ENCODE data around the gene KLRC3.

GRCh38 chr12:10368206-10369171 is 51.9 kb downstream of the KLRC3 start:
- no peak for TF ChIP-seq CTCF (IDR thresholded peaks at IDR 0.05; ENCODE audit: low read depth, low read length, poor library complexity, severe bottlenecking)
- no peak for TF ChIP-seq EZH2phosphoT487 (IDR thresholded peaks at IDR 0.05; ENCODE audit: borderline replicate concordance, low read length)
